ENCODE results near the gene MCCC1. TPM values are rescaled to one million over a fixed set of nuclear protein-coding genes. Genes with fewer than 3 reads are reported as not detected.
"Not testable (repeated sequence)": the region's sequence is repeated elsewhere in the genome, so short reads cannot be mapped to it uniquely, and the experiment has no call there.

MCCC1 gene
- total RNA-seq, 1 experiment from 2014 or later, result 4.6 TPM

GRCh38 chr3:182993486-182994201, 105.7 kb downstream of the MCCC1 start:
- DNase-seq (ENCODE audit: extremely low read depth, low read depth), result not testable (repeated sequence)

GRCh38 chr3:182989566-182989965, 109.7 kb downstream of the MCCC1 start:
- no peak for DNase-seq (ENCODE audit: extremely low read depth, low read depth)

- DNase-seq (ENCODE audit: extremely low read depth, low read depth), result no peak
Measured at GRCh38 chr3:182986021-182986420, 113.3 kb downstream of the MCCC1 start.

GRCh38 chr3:182983876-182984275, 115.4 kb downstream of the MCCC1 start:
- DNase-seq (ENCODE audit: extremely low read depth, low read depth), result no peak

- no peak for DNase-seq (ENCODE audit: extremely low read depth, low read depth)
Measured at GRCh38 chr3:182981038-182981380, 118.3 kb downstream of the MCCC1 start.

- peak; percentile 81 for DNase-seq (ENCODE audit: extremely low read depth, low read depth)
Measured at GRCh38 chr3:182980204-182981037, 118.9 kb downstream of the MCCC1 start, which contains the start of gene DCUN1D1. DCUN1D1 (minus strand) TSS chr3:182980538; CDS start chr3:182980489, 49 bp downstream.

- DNase-seq (ENCODE audit: extremely low read depth, low read depth), result no peak
Measured at GRCh38 chr3:182979674-182980191, 119.6 kb downstream of the MCCC1 start.

GRCh38 chr3:182979103-182979673, 120.1 kb downstream of the MCCC1 start:
- DNase-seq (ENCODE audit: extremely low read depth, low read depth), result no peak

- DNase-seq (ENCODE audit: extremely low read depth, low read depth), result no peak
Measured at GRCh38 chr3:182978387-182978786, 120.9 kb downstream of the MCCC1 start.

- no peak for DNase-seq (ENCODE audit: extremely low read depth, low read depth)
Measured at GRCh38 chr3:182973047-182973446, 126.2 kb downstream of the MCCC1 start.

GRCh38 chr3:182972387-182972786, 126.9 kb downstream of the MCCC1 start:
- DNase-seq (ENCODE audit: extremely low read depth, low read depth), result no peak

GRCh38 chr3:182971637-182972036, 127.7 kb downstream of the MCCC1 start:
- no peak for DNase-seq (ENCODE audit: extremely low read depth, low read depth)

GRCh38 chr3:182970811-182971418, 128.4 kb downstream of the MCCC1 start:
- no peak for DNase-seq (ENCODE audit: extremely low read depth, low read depth)

- no peak for DNase-seq (ENCODE audit: extremely low read depth, low read depth)
Measured at GRCh38 chr3:182969853-182970252, 129.4 kb downstream of the MCCC1 start.

GRCh38 chr3:182969277-182969676, 130.0 kb downstream of the MCCC1 start:
- DNase-seq (ENCODE audit: extremely low read depth, low read depth), result no peak

- no peak for DNase-seq (ENCODE audit: extremely low read depth, low read depth)
Measured at GRCh38 chr3:182967218-182968204, 131.8 kb downstream of the MCCC1 start.

- no peak for DNase-seq (ENCODE audit: extremely low read depth, low read depth)
Measured at GRCh38 chr3:182965861-182966366, 133.4 kb downstream of the MCCC1 start.

Data from NCI-H460 (cell line).